ENCODE measurements around the gene ZNF773. TPM values are rescaled to one million over a fixed set of nuclear protein-coding genes. Genes with fewer than 3 reads are reported as not detected.
"Not testable (repeated sequence)": the region's sequence is repeated elsewhere in the genome, so short reads cannot be mapped to it uniquely, and the experiment has no call there.

Gene ZNF773
- total RNA-seq (ENCODE audit: insufficient read depth, low replicate concordance), result 13.5 TPM

- peak; percentile 97 for DNase-seq (ENCODE audit: low spot score)
Measured at GRCh38 chr19:57499680-57500395, at the start of gene ZNF773. ZNF773 (plus strand) TSS chr19:57499938; CDS start chr19:57500081, 143 bp downstream.

- DNase-seq (ENCODE audit: low spot score), result no peak
Measured at GRCh38 chr19:57452307-57452706, 47.4 kb upstream of the ZNF773 start.

GRCh38 chr19:57465680-57466381 is 33.9 kb upstream of the ZNF773 start:
- no peak for DNase-seq (ENCODE audit: low spot score)

- DNase-seq (ENCODE audit: low spot score), result no peak
Measured at GRCh38 chr19:57466489-57466888, 33.2 kb upstream of the ZNF773 start.

GRCh38 chr19:57473646-57474045 is 26.1 kb upstream of the ZNF773 start:
- no peak for DNase-seq (ENCODE audit: low spot score)

GRCh38 chr19:57477191-57478008 is 22.3 kb upstream of the ZNF773 start, which contains the start of gene ZNF772:
ZNF772 (minus strand) TSS chr19:57477566; CDS start chr19:57477309, 257 bp downstream.
- DNase-seq (ENCODE audit: low spot score), result peak; percentile 97

GRCh38 chr19:57487477-57488298 is 12.1 kb upstream of the ZNF773 start, which contains the start of gene ZNF419:
ZNF419 (plus strand) TSS chr19:57487750; CDS start chr19:57487951, 201 bp downstream.
- DNase-seq (ENCODE audit: low spot score), result peak; percentile 95

GRCh38 chr19:57488299-57488644 is 11.5 kb upstream of the ZNF773 start:
- not testable (repeated sequence) for DNase-seq (ENCODE audit: low spot score)

- not testable (repeated sequence) for DNase-seq (ENCODE audit: low spot score)
Measured at GRCh38 chr19:57499332-57499679, 432 bp upstream of the ZNF773 start.

GRCh38 chr19:57500400-57500799 is 662 bp downstream of the ZNF773 start:
- peak; percentile 11 for DNase-seq (ENCODE audit: low spot score)

- no peak for DNase-seq (ENCODE audit: low spot score)
Measured at GRCh38 chr19:57506163-57506562, 6.4 kb downstream of the ZNF773 start.

GRCh38 chr19:57511484-57511883 is 11.7 kb downstream of the ZNF773 start:
- no peak for DNase-seq (ENCODE audit: low spot score)

- no peak for DNase-seq (ENCODE audit: low spot score)
Measured at GRCh38 chr19:57512845-57513244, 13.1 kb downstream of the ZNF773 start.

GRCh38 chr19:57515255-57515654 is 15.5 kb downstream of the ZNF773 start:
- no peak for DNase-seq (ENCODE audit: low spot score)

- DNase-seq (ENCODE audit: low spot score), result not testable (repeated sequence)
Measured at GRCh38 chr19:57518021-57518420, 18.3 kb downstream of the ZNF773 start.

GRCh38 chr19:57527136-57527881 is 27.6 kb downstream of the ZNF773 start, which contains the start of gene ZNF549:
ZNF549 (plus strand) TSS chr19:57527356; CDS start chr19:57527574, 218 bp downstream.
- peak; percentile 94 for DNase-seq (ENCODE audit: low spot score)

GRCh38 chr19:57537953-57538547 is 38.3 kb downstream of the ZNF773 start:
- no peak for DNase-seq (ENCODE audit: low spot score)

- no peak for DNase-seq (ENCODE audit: low spot score)
Measured at GRCh38 chr19:57546513-57546912, 46.8 kb downstream of the ZNF773 start.

- DNase-seq (ENCODE audit: low spot score), result no peak
Measured at GRCh38 chr19:57552432-57552831, 52.7 kb downstream of the ZNF773 start.

- no peak for DNase-seq (ENCODE audit: low spot score)
Measured at GRCh38 chr19:57557659-57558058, 57.9 kb downstream of the ZNF773 start.

Measured in umbilical cord (tissue), 2 donors.